NCI-H526 (cell line): ENCODE measurements around the gene ADCY7.
A peak's percentile ranks its signal among the peaks of the same experiment; 100 is the strongest.

ENCODE experiments used
- DNase-seq, 2 experiments: peaks; one replicate each; lab custom pipeline; 2025; lab: John Stamatoyannopoulos, UW

Gene ADCY7

GRCh38 chr16:50248845-50249244 lies 17.5 kb upstream of the ADCY7 start:
- no peak for DNase-seq

GRCh38 chr16:50251375-50252081 lies 14.8 kb upstream of the ADCY7 start:
- DNase-seq: no peak

- no peak for DNase-seq
Measured at GRCh38 chr16:50252082-50252611, 14.2 kb upstream of the ADCY7 start.

GRCh38 chr16:50252874-50253513 lies 13.4 kb upstream of the ADCY7 start:
- DNase-seq: no peak

- no peak for DNase-seq
Measured at GRCh38 chr16:50253514-50253910, 12.8 kb upstream of the ADCY7 start.

- no peak for DNase-seq
Measured at GRCh38 chr16:50254072-50254471, 12.3 kb upstream of the ADCY7 start.

- DNase-seq: no peak
Measured at GRCh38 chr16:50255538-50255937, 10.8 kb upstream of the ADCY7 start.

GRCh38 chr16:50256604-50257003 lies 9.7 kb upstream of the ADCY7 start:
- peak; percentile 37 to 69 for DNase-seq

- no peak for DNase-seq
Measured at GRCh38 chr16:50257876-50258275, 8.5 kb upstream of the ADCY7 start.

GRCh38 chr16:50259334-50260205 lies 6.8 kb upstream of the ADCY7 start:
- no peak for DNase-seq

GRCh38 chr16:50260206-50261159 lies 5.9 kb upstream of the ADCY7 start:
- DNase-seq: no peak

GRCh38 chr16:50261160-50261706 lies 5.1 kb upstream of the ADCY7 start:
- no peak for DNase-seq

- DNase-seq: no peak
Measured at GRCh38 chr16:50261707-50262235, 4.6 kb upstream of the ADCY7 start.

- no peak for DNase-seq
Measured at GRCh38 chr16:50263060-50263909, 3.1 kb upstream of the ADCY7 start.

GRCh38 chr16:50263940-50264929 lies 2.1 kb upstream of the ADCY7 start:
- DNase-seq: no peak

GRCh38 chr16:50265260-50265659 lies 1.1 kb upstream of the ADCY7 start:
- peak in 1 of 2 experiments; percentile 19 for DNase-seq

- no peak for DNase-seq
Measured at GRCh38 chr16:50265716-50266336, 525 bp upstream of the ADCY7 start.

- no peak for DNase-seq
Measured at GRCh38 chr16:50267151-50267631, 840 bp downstream of the ADCY7 start.
